HepG2 (cell line): ENCODE data around the gene ENDOU. TPM values are rescaled to one million over a fixed set of nuclear protein-coding genes. Genes with fewer than 3 reads are reported as not detected.

Source experiments
- ATAD3A ChIP-seq: sonication (generic); formaldehyde crosslinking; IDR thresholded peaks from 2 replicates; pipeline ENCODE4 v1.4.0; 2020; ENCODE audit warnings: missing genetic modification reagents
- IKZF5 ChIP-seq: IDR thresholded peaks from 2 replicates; pipeline ENCODE4 v1.6.1; 2018; ENCODE audit warnings: missing genetic modification reagents, mild to moderate bottlenecking, missing compliant biosample characterization
- ISL2 ChIP-seq: sonication (generic); formaldehyde crosslinking; IDR thresholded peaks from 2 replicates; pipeline ENCODE4 v1.5.0; 2020; ENCODE audit warnings: missing genetic modification reagents
- RAD21 ChIP-seq: fragments of 450-650 bp; formaldehyde crosslinking; IDR thresholded peaks from 2 replicates; pipeline ENCODE4 v1.5.0; 2020; ENCODE audit warnings: mild to moderate bottlenecking
- RCOR2 ChIP-seq: IDR thresholded peaks from 2 replicates; pipeline ENCODE4 v1.6.1; 2016; ENCODE audit warnings: missing biosample characterization, missing genetic modification reagents
- SNRNP70 ChIP-seq: fragments of 200-400 bp; formaldehyde crosslinking; IDR thresholded peaks from 2 replicates; pipeline ENCODE4 v1.6.1; 2017; ENCODE audit warnings: mild to moderate bottlenecking, low read depth, low read length, moderate library complexity
- STAG1 ChIP-seq: sonication (generic); formaldehyde crosslinking; IDR thresholded peaks from 2 replicates; pipeline ENCODE4 v1.4.0; 2020; ENCODE audit warnings: missing genetic modification reagents
- TAF1 ChIP-seq: sonication (generic); formaldehyde crosslinking; IDR thresholded peaks from 2 replicates; pipeline ENCODE4 v1.4.0; 2020; ENCODE audit warnings: missing genetic modification reagents
- TSC22D2 ChIP-seq: sonication (generic); formaldehyde crosslinking; IDR thresholded peaks from 2 replicates; pipeline ENCODE4 v1.5.1; 2020; ENCODE audit warnings: missing genetic modification reagents, mild to moderate bottlenecking, borderline replicate concordance
- XRCC5 ChIP-seq: fragments of 200-400 bp; formaldehyde crosslinking; optimal IDR thresholded peaks from 2 replicates; pipeline ENCODE3; 2017; ENCODE audit warnings: mild to moderate bottlenecking, low read length
- YY1 ChIP-seq: IDR thresholded peaks from 2 replicates; pipeline ENCODE4 v1.6.1; 2011; ENCODE audit warnings: low read length, low read depth, moderate library complexity, mild to moderate bottlenecking; ENCODE audit not compliant: insufficient read depth, insufficient replicate concordance
- ZBTB34 ChIP-seq: sonication (generic); formaldehyde crosslinking; IDR thresholded peaks from 2 replicates; pipeline ENCODE4 v1.8.0; 2022; ENCODE audit warnings: mild to moderate bottlenecking, missing genetic modification reagents
- ZFAT ChIP-seq: sonication (generic); formaldehyde crosslinking; conservative IDR thresholded peaks from 2 replicates; pipeline ENCODE4 v1.8.1; 2023; ENCODE audit warnings: missing genetic modification reagents, inconsistent platforms
- ZNF205 ChIP-seq: IDR thresholded peaks from 2 replicates; pipeline ENCODE4 v1.6.1; 2018; ENCODE audit warnings: missing biosample characterization, missing genetic modification reagents
- ZNF282 ChIP-seq: fragments of 450-650 bp; IDR thresholded peaks from 2 replicates; pipeline ENCODE4 v1.6.1; 2018; ENCODE audit not compliant: partially characterized antibody
- ZNF34 ChIP-seq: sonication (generic); formaldehyde crosslinking; IDR thresholded peaks from 2 replicates; pipeline ENCODE4 v1.4.0; 2020; ENCODE audit warnings: mild to moderate bottlenecking, missing genetic modification reagents, borderline replicate concordance
- ZNF780A ChIP-seq: sonication (generic); formaldehyde crosslinking; IDR thresholded peaks from 2 replicates; pipeline ENCODE4 v1.8.0; 2022; ENCODE audit warnings: mild to moderate bottlenecking, missing genetic modification reagents, moderate library complexity
- ZSCAN30 ChIP-seq: sonication (generic); formaldehyde crosslinking; IDR thresholded peaks from 2 replicates; pipeline ENCODE4 v1.5.0; 2020; ENCODE audit warnings: mild to moderate bottlenecking, missing genetic modification reagents
- polyA plus RNA-seq, 8 experiments: library from polyadenylated mRNA; depleted of rRNA in 3 of 8; stranded (reverse) in 7 of 8; unstranded in 1 of 8; fragments of >200 nt; fragmentation: Illumina TruSeq in 4 of 8; extraction: Trizol in 4 of 8; gene quantifications; 2 replicates each; pipeline versions ENCODE4 v1.2.1 to v1.2.3, GENCODE V29; 2011 to 2016; ENCODE audit warnings: low read depth in 4 of 8, missing spikeins in 1 of 8, mixed read lengths in 1 of 8; ENCODE audit not compliant: insufficient read depth in 1 of 8
- total RNA-seq, 5 experiments: library from RNA; depleted of rRNA; stranded (reverse); fragments of >200 nt; fragmentation: Illumina TruSeq; extraction: Trizol; gene quantifications; 2 replicates each; pipeline ENCODE4 v1.2.3, GENCODE V29; 2016; ENCODE audit warnings: low read depth in 1 of 5
- TF ChIP-seq, protein P1 (sequence below): sonication (generic); formaldehyde crosslinking; IDR thresholded peaks from 2 replicates; pipeline ENCODE4 v1.4.0; 2020; ENCODE audit warnings: missing genetic modification reagents
- TF ChIP-seq, protein P2 (sequence below): sonication (generic); formaldehyde crosslinking; IDR thresholded peaks from 2 replicates; pipeline ENCODE4 v1.4.0; 2020; ENCODE audit warnings: missing genetic modification reagents; ENCODE audit errors: not compliant biosample characterization

The ENDOU gene
- total and polyA plus RNA-seq, 2 of the 13 experiments (the other 11 are each of a cell fraction or from before 2014, with no cell fraction given), result not detected

DNA sequence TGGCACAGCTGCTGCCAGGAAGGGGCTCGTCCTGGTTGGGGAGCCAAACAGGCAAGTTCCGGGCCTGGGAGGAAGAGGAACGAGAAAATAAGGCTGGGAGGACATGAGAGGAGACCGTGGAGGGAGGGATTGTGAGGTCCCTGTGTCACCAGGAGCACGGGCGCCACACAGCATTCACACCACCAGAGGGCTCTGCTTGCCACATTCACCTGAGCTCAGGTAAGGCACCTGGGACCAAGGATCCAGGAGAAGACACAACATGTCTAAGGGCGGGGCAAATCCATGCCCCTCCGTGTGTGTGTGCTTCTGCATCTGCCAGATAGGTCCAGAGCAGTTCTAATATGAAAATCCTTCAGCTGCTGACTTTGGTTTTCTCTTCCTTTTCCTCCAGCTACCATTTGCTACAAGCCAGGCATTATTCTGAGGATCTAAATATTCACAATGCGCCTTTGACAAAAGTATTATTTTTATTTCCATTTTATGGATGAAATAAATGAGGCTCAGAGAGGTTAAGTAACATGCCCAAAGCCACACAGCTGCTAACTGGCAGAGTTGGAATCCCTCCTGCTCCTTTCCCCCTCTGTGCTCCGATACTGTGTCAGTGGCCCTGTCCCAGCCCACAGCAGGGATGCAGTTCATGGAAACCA lies 18.8 kb upstream of the ENDOU start (continued):
- peak; percentile 29 for TF ChIP-seq XRCC5
- TF ChIP-seq, protein P1, sequence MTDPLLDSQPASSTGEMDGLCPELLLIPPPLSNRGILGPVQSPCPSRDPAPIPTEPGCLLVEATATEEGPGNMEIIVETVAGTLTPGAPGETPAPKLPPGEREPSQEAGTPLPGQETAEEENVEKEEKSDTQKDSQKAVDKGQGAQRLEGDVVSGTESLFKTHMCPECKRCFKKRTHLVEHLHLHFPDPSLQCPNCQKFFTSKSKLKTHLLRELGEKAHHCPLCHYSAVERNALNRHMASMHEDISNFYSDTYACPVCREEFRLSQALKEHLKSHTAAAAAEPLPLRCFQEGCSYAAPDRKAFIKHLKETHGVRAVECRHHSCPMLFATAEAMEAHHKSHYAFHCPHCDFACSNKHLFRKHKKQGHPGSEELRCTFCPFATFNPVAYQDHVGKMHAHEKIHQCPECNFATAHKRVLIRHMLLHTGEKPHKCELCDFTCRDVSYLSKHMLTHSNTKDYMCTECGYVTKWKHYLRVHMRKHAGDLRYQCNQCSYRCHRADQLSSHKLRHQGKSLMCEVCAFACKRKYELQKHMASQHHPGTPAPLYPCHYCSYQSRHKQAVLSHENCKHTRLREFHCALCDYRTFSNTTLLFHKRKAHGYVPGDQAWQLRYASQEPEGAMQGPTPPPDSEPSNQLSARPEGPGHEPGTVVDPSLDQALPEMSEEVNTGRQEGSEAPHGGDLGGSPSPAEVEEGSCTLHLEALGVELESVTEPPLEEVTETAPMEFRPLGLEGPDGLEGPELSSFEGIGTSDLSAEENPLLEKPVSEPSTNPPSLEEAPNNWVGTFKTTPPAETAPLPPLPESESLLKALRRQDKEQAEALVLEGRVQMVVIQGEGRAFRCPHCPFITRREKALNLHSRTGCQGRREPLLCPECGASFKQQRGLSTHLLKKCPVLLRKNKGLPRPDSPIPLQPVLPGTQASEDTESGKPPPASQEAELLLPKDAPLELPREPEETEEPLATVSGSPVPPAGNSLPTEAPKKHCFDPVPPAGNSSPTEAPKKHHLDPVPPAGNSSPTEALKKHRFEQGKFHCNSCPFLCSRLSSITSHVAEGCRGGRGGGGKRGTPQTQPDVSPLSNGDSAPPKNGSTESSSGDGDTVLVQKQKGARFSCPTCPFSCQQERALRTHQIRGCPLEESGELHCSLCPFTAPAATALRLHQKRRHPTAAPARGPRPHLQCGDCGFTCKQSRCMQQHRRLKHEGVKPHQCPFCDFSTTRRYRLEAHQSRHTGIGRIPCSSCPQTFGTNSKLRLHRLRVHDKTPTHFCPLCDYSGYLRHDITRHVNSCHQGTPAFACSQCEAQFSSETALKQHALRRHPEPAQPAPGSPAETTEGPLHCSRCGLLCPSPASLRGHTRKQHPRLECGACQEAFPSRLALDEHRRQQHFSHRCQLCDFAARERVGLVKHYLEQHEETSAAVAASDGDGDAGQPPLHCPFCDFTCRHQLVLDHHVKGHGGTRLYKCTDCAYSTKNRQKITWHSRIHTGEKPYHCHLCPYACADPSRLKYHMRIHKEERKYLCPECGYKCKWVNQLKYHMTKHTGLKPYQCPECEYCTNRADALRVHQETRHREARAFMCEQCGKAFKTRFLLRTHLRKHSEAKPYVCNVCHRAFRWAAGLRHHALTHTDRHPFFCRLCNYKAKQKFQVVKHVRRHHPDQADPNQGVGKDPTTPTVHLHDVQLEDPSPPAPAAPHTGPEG (CRISPR knock-in tag), result no peak
- TF ChIP-seq RCOR2, result no peak
- TF ChIP-seq ZSCAN30, result no peak
- no peak for TF ChIP-seq ZFAT (CRISPR knock-in tag)
- TF ChIP-seq IKZF5 (CRISPR knock-in tag), result no peak
- TF ChIP-seq, protein P2, sequence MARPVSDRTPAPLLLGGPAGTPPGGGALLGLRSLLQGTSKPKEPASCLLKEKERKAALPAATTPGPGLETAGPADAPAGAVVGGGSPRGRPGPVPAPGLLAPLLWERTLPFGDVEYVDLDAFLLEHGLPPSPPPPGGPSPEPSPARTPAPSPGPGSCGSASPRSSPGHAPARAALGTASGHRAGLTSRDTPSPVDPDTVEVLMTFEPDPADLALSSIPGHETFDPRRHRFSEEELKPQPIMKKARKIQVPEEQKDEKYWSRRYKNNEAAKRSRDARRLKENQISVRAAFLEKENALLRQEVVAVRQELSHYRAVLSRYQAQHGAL (CRISPR knock-in tag), result no peak
- TF ChIP-seq STAG1, result peak; percentile 60
- TF ChIP-seq YY1, result no peak
- no peak for TF ChIP-seq ZNF780A (CRISPR knock-in tag)
- TF ChIP-seq RAD21, result peak; percentile 35; the same call in 1 of the 2 replicates
- no peak for TF ChIP-seq ZNF34
- no peak for TF ChIP-seq SNRNP70
- no peak for TF ChIP-seq ZBTB34 (CRISPR knock-in tag)
- no peak for TF ChIP-seq ZNF205 (CRISPR knock-in tag)
- TF ChIP-seq TAF1 (CRISPR knock-in tag), result no peak
- no peak for TF ChIP-seq ATAD3A (CRISPR knock-in tag)
- TF ChIP-seq TSC22D2 (CRISPR knock-in tag), result 0 out of 2 replicates have a peak, but pooled peaks have one; percentile 39
- no peak for TF ChIP-seq ISL2 (CRISPR knock-in tag)
- no peak for TF ChIP-seq ZNF282
